ENCODE measurements around the gene APOBEC3B. TPM values are rescaled to one million over a fixed set of nuclear protein-coding genes. Genes with fewer than 3 reads are reported as not detected.
A peak's percentile ranks its signal among the peaks of the same experiment; 100 is the strongest.

The APOBEC3B gene
- total and polyA plus RNA-seq, 2 of the 8 experiments (the other 6 are each of a cell fraction or from before 2014, with no cell fraction given): 14.2 to 74.9 TPM

DNA sequence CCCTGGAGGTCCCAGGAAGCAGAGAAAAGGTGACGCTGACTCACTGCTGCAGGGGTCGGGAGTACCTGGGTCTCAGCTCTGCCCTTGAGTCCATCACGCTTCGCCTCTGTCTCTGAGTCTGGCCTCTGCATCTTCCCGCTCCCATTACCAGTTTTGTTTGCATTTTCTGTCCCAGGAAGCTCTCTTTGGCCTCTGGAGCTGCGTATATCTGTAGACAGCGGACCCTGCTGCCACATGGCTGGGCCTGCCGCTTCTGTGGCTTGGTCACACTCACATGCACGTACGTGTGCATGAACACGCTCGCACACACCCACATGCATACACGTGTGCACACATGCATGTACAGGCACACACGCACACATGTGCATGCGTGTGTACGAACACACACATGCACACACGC, 45.6 kb upstream of the APOBEC3B start:
- Histone ChIP-seq H3K9me3 (ENCODE audit: insufficient read depth in 2 of 2, low read depth in 1 of 2, low read length in 1 of 2) (no peaks in the 10 kb centered on the region), H2BK12ac (ENCODE audit: low read depth, low read length) (peak overlapping the region; percentile 84; the same call in 1 of the 2 replicates), H3K36me3 (ENCODE audit: control insufficient read depth in 2 of 4, insufficient read depth in 4 of 4, low read length in 3 of 4) (no peaks in the 10 kb centered on the region), H3K23me2 (ENCODE audit: low read depth, low read length) (peaks cover 4% of the 10 kb centered on the region; the same call in 1 of the 2 replicates), H3K56ac (replicated peaks; ENCODE audit: insufficient read length, low read depth, low read length) (no peak overlapping the region), H4K5ac (ENCODE audit: insufficient read length, low read depth, low read length) (no peak overlapping the region), H3K9ac (replicated peaks in 1 of 4; ENCODE audit: extremely low read depth in 1 of 4, low read depth in 3 of 4, low read length in 3 of 4) (no peak overlapping the region), H3K27ac (ENCODE audit: low read depth, low read length) (no peak overlapping the region), H2BK5ac (ENCODE audit: low read depth, low read length) (0 out of 2 replicates have a peak overlapping the region, but pooled peaks have one; percentile 63), H3K23ac (ENCODE audit: insufficient read length) (no peak overlapping the region), H2BK20ac (ENCODE audit: low read length) (no peak overlapping the region; the same call in 1 of the 2 replicates), H3K14ac (ENCODE audit: insufficient read length) (no peak overlapping the region), H3K79me1 (ENCODE audit: low read depth, low read length) (no peaks in the 10 kb centered on the region), H3K4me3 (ENCODE audit: extremely low read depth in 1 of 4, insufficient read depth in 2 of 4, low read depth in 3 of 4, low read length in 4 of 4) (no peak overlapping the region), H2BK15ac (ENCODE audit: low read length) (no peak overlapping the region; the same call in 1 of the 2 replicates), H3K4me2 (ENCODE audit: insufficient read depth in 1 of 2, low read depth in 2 of 2, low read length in 2 of 2) (no peak overlapping the region), H3K4ac (replicated peaks; ENCODE audit: insufficient read length, low read depth, low read length) (peak overlapping the region; percentile 91), H2AFZ (ENCODE audit: low read length) (no peak overlapping the region), H3K27me3 (replicated peaks in 1 of 4; ENCODE audit: control insufficient read depth in 3 of 4, extremely low read depth in 1 of 4, insufficient read depth in 3 of 4, low read length in 3 of 4) (no peaks in the 10 kb centered on the region), H4K8ac (ENCODE audit: extremely low read depth, insufficient read depth, low read length) (no peak overlapping the region), H2BK120ac (replicated peaks; ENCODE audit: low read depth, low read length) (no peak overlapping the region), H4K20me1 (replicated peaks in 1 of 2; ENCODE audit: control insufficient read depth in 1 of 2, insufficient read depth in 2 of 2, low read length in 2 of 2) (peaks cover 0 to 2% of the 10 kb centered on the region in 2 experiments), H3K79me2 (ENCODE audit: control insufficient read depth in 1 of 2, insufficient read depth in 2 of 2, low read length in 2 of 2) (no peaks in the 10 kb centered on the region), H2AK5ac (ENCODE audit: low read depth, low read length) (0 out of 2 replicates have a peak overlapping the region, but pooled peaks have one; percentile 75), H3K4me1 (replicated peaks in 1 of 4; ENCODE audit: control insufficient read depth in 3 of 4, insufficient read depth in 4 of 4, low read length in 3 of 4) (peaks cover 0 to 4% (median 0%) of the 10 kb centered on the region in 4 experiments; a peak in 2 of 7 replicates), H4K91ac (replicated peaks; ENCODE audit: insufficient read length, low read length) (no peak overlapping the region), H3K18ac (ENCODE audit: extremely low read depth, low read length) (no peak overlapping the region; the same call in 1 of the 2 replicates)
- DNase-seq (ENCODE audit: low read depth in 1 of 2, low spot score in 2 of 2) (no peak), FAIRE-seq (no peak)
- POLR2A ChIA-PET (ENCODE audit: partially characterized antibody): no interaction called here
- TF ChIP-seq PHF8 (conservative IDR thresholded peaks at IDR 0.05; ENCODE audit: low read depth, low read length) (no peak), YY1 (IDR thresholded peaks at IDR 0.05; ENCODE audit: low read depth, low read length) (no peak), SIRT6 (IDR thresholded peaks at IDR 0.05; ENCODE audit: low read length) (no peak), JUND (IDR thresholded peaks at IDR 0.05; ENCODE audit: low read length) (no peak), POLR2A (IDR thresholded peaks at IDR 0.05; ENCODE audit: control extremely low read depth in 1 of 2, low read depth in 2 of 2, low read length in 2 of 2) (no peak), KDM1A (IDR thresholded peaks at IDR 0.05; ENCODE audit: borderline replicate concordance, low read length) (no peak), SP1 (IDR thresholded peaks at IDR 0.05; ENCODE audit: low read depth, low read length) (no peak)
- TF ChIP-seq, protein P1, sequence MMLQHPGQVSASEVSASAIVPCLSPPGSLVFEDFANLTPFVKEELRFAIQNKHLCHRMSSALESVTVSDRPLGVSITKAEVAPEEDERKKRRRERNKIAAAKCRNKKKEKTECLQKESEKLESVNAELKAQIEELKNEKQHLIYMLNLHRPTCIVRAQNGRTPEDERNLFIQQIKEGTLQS (IDR thresholded peaks at IDR 0.05; ENCODE audit: insufficient read depth, low read depth, low read length): no peak
- WGBS, 2 experiments (ENCODE audit: extremely low coverage in 1 of 2, insufficient coverage in 1 of 2, insufficient read length in 1 of 2, insufficient replicate concordance in 2 of 2, low coverage in 1 of 2, low lambda C conversion rate in 2 of 2, missing lambda C conversion rate in 1 of 2): 86% methylated on average over 17 of the region's 17 CpGs; no CpG with 5 or more reads in 1 of the 2 experiments
- CTCF ChIA-PET (ENCODE audit: partially characterized antibody): interaction anchor here (1.3 kb wide), 1 partner anchor 9 kb away, joined by 4 read pairs; no protein-coding TSS in a partner anchor
